ENCODE measurements around the gene GMEB2. TPM values are rescaled to one million over a fixed set of nuclear protein-coding genes. Genes with fewer than 3 reads are reported as not detected.

Gene GMEB2
- total and polyA plus RNA-seq, 10 of the 15 experiments (the other 5 are each of a cell fraction or from before 2014, with no cell fraction given) = 0.08 to 15.1 (median 6.9) TPM

DNA sequence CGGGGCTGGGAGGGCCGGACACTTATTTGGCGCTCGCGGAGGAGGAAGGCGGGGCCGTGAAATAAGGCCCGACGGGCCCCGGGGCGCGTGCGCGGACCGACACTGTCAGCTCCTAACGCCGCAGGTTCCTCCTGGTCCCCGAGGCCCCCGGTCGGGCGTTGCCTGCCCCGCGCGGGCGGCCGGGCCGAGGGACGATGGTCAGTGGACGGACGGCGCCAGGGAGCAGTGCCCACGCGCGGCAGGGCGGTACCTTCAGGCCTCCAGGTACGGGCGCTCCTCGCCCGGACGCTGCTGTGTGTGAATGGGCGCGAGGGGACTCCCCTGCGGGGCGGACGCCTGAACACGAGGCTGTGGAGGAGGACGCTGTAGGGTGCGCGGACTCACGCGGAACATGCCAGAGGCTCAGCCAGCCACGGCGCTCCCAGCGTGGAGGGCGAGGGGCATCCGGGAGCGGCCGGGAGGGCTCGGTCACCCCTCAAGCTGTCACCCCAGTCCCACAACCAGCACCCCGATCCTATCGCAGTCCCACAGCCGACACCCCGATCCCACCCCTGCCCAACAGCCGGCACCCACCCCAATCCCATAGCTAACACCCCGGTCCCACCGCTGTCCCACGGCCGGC, 339 bp upstream of the GMEB2 start (continued):
- TF ChIP-seq, protein P1, sequence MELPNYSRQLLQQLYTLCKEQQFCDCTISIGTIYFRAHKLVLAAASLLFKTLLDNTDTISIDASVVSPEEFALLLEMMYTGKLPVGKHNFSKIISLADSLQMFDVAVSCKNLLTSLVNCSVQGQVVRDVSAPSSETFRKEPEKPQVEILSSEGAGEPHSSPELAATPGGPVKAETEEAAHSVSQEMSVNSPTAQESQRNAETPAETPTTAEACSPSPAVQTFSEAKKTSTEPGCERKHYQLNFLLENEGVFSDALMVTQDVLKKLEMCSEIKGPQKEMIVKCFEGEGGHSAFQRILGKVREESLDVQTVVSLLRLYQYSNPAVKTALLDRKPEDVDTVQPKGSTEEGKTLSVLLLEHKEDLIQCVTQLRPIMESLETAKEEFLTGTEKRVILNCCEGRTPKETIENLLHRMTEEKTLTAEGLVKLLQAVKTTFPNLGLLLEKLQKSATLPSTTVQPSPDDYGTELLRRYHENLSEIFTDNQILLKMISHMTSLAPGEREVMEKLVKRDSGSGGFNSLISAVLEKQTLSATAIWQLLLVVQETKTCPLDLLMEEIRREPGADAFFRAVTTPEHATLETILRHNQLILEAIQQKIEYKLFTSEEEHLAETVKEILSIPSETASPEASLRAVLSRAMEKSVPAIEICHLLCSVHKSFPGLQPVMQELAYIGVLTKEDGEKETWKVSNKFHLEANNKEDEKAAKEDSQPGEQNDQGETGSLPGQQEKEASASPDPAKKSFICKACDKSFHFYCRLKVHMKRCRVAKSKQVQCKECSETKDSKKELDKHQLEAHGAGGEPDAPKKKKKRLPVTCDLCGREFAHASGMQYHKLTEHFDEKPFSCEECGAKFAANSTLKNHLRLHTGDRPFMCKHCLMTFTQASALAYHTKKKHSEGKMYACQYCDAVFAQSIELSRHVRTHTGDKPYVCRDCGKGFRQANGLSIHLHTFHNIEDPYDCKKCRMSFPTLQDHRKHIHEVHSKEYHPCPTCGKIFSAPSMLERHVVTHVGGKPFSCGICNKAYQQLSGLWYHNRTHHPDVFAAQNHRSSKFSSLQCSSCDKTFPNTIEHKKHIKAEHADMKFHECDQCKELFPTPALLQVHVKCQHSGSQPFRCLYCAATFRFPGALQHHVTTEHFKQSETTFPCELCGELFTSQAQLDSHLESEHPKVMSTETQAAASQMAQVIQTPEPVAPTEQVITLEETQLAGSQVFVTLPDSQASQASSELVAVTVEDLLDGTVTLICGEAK (IDR thresholded peaks at IDR 0.05; ENCODE audit: borderline replicate concordance) = no peak
- TF ChIP-seq SRF (IDR thresholded peaks at IDR 0.05; ENCODE audit: low read depth in 2 of 2, low read length in 2 of 2) = no peak
- TF ChIP-seq NR2C1 (IDR thresholded peaks at IDR 0.05) = no peak; the same call in 1 of the 2 replicates
- TF ChIP-seq, protein P2, sequence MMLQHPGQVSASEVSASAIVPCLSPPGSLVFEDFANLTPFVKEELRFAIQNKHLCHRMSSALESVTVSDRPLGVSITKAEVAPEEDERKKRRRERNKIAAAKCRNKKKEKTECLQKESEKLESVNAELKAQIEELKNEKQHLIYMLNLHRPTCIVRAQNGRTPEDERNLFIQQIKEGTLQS (IDR thresholded peaks at IDR 0.05; ENCODE audit: borderline replicate concordance, extremely low read depth, low read depth, low read length) = no peak
- no peak for TF ChIP-seq SPI1 (IDR thresholded peaks at IDR 0.05; ENCODE audit: borderline replicate concordance, insufficient read depth, low read depth, low read length)
- TF ChIP-seq, protein P3, sequence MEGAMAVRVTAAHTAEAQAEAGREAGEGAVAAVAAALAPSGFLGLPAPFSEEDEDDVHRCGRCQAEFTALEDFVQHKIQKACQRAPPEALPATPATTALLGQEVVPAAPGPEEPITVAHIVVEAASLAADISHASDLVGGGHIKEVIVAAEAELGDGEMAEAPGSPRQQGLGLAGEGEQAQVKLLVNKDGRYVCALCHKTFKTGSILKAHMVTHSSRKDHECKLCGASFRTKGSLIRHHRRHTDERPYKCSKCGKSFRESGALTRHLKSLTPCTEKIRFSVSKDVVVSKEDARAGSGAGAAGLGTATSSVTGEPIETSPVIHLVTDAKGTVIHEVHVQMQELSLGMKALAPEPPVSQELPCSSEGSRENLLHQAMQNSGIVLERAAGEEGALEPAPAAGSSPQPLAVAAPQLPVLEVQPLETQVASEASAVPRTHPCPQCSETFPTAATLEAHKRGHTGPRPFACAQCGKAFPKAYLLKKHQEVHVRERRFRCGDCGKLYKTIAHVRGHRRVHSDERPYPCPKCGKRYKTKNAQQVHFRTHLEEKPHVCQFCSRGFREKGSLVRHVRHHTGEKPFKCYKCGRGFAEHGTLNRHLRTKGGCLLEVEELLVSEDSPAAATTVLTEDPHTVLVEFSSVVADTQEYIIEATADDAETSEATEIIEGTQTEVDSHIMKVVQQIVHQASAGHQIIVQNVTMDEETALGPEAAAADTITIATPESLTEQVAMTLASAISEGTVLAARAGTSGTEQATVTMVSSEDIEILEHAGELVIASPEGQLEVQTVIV (IDR thresholded peaks at IDR 0.05; ENCODE audit: borderline replicate concordance, partially characterized antibody) = peak; percentile 31
- TF ChIP-seq RELA (IDR thresholded peaks at IDR 0.05; ENCODE audit: borderline replicate concordance, partially characterized antibody) = peak; percentile 60
- peak; percentile 57; the same call in 1 of the 2 replicates for TF ChIP-seq TAF1 (IDR thresholded peaks at IDR 0.05; ENCODE audit: borderline replicate concordance, low read depth, low read length)
- TF ChIP-seq, protein P4, sequence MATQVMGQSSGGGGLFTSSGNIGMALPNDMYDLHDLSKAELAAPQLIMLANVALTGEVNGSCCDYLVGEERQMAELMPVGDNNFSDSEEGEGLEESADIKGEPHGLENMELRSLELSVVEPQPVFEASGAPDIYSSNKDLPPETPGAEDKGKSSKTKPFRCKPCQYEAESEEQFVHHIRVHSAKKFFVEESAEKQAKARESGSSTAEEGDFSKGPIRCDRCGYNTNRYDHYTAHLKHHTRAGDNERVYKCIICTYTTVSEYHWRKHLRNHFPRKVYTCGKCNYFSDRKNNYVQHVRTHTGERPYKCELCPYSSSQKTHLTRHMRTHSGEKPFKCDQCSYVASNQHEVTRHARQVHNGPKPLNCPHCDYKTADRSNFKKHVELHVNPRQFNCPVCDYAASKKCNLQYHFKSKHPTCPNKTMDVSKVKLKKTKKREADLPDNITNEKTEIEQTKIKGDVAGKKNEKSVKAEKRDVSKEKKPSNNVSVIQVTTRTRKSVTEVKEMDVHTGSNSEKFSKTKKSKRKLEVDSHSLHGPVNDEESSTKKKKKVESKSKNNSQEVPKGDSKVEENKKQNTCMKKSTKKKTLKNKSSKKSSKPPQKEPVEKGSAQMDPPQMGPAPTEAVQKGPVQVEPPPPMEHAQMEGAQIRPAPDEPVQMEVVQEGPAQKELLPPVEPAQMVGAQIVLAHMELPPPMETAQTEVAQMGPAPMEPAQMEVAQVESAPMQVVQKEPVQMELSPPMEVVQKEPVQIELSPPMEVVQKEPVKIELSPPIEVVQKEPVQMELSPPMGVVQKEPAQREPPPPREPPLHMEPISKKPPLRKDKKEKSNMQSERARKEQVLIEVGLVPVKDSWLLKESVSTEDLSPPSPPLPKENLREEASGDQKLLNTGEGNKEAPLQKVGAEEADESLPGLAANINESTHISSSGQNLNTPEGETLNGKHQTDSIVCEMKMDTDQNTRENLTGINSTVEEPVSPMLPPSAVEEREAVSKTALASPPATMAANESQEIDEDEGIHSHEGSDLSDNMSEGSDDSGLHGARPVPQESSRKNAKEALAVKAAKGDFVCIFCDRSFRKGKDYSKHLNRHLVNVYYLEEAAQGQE (IDR thresholded peaks at IDR 0.05; ENCODE audit: low read depth, low read length) = no peak
- no peak for TF ChIP-seq ETV6 (conservative IDR thresholded peaks at IDR 0.05 in 1 of 2, IDR thresholded peaks at IDR 0.05 in 1 of 2; ENCODE audit: borderline replicate concordance in 1 of 2, low read depth in 1 of 2)
- TF ChIP-seq, protein P5, sequence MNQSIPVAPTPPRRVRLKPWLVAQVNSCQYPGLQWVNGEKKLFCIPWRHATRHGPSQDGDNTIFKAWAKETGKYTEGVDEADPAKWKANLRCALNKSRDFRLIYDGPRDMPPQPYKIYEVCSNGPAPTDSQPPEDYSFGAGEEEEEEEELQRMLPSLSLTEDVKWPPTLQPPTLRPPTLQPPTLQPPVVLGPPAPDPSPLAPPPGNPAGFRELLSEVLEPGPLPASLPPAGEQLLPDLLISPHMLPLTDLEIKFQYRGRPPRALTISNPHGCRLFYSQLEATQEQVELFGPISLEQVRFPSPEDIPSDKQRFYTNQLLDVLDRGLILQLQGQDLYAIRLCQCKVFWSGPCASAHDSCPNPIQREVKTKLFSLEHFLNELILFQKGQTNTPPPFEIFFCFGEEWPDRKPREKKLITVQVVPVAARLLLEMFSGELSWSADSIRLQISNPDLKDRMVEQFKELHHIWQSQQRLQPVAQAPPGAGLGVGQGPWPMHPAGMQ (IDR thresholded peaks at IDR 0.05; ENCODE audit: borderline replicate concordance) = no peak
- no peak for TF ChIP-seq ZNF274 (IDR thresholded peaks at IDR 0.05; ENCODE audit: insufficient read depth, insufficient read length)
- TF ChIP-seq EP300 (IDR thresholded peaks at IDR 0.05; ENCODE audit: borderline replicate concordance in 1 of 2, control insufficient read depth in 1 of 2, low read depth in 2 of 2, low read length in 2 of 2) = no peak
- peak; percentile 86 for TF ChIP-seq SREBF2 (IDR thresholded peaks at IDR 0.05; ENCODE audit: low read length)
- TF ChIP-seq RFX5 (IDR thresholded peaks at IDR 0.05; ENCODE audit: low read depth, low read length) = no peak
- TF ChIP-seq POLR2AphosphoS2 (IDR thresholded peaks at IDR 0.05; ENCODE audit: low read depth, low read length) = peak; percentile 46; the same call in 1 of the 2 replicates
